Peyer's patch (tissue), 4 donors: ENCODE measurements around the gene OR2T4. TPM values are rescaled to one million over a fixed set of nuclear protein-coding genes. Genes with fewer than 3 reads are reported as not detected.

ENCODE experiments used
- DNase-seq, 3 donors: peaks; one replicate each; pipeline ENCODE4 v3.0.0-alpha.2; 2017 to 2019
- H3K27ac ChIP-seq, 4 donors: fragments of 200-600 bp; sonication (generic); one replicate each; pipeline ENCODE4 v1.5.1; 2016 to 2019
- H3K27me3 ChIP-seq, 2 donors: fragments of 200-600 bp; sonication (generic); one replicate each; pipeline ENCODE4 v1.5.1; 2019
- H3K36me3 ChIP-seq, 3 donors: fragments of 200-600 bp; sonication (generic); one replicate each; pipeline ENCODE4 v1.5.1; 2016 to 2019
- H3K4me1 ChIP-seq, 4 donors: fragments of 200-600 bp; sonication (generic); one replicate each; pipeline ENCODE4 v1.5.1; 2016 to 2019
- H3K4me3 ChIP-seq, 4 donors: fragments of 200-600 bp; sonication (generic); 1 replicate in 3 of 4; 2 replicates in 1 of 4; pipeline ENCODE4 v1.5.1; 2016 to 2019; ENCODE audit warnings: mild to moderate bottlenecking in 1 of 4
- H3K9me3 ChIP-seq, 4 donors: fragments of 200-600 bp; sonication (generic); one replicate each; pipeline ENCODE4 v1.5.1; 2016 to 2019; ENCODE audit warnings: mild to moderate bottlenecking in 1 of 4
- POLR2A ChIP-seq, 2 donors: fragments of 450-650 bp; IDR thresholded peaks; one replicate each; pipeline ENCODE4 v1.5.1; 2017; ENCODE audit warnings: antibody characterized with exemption in 2 of 2, mild to moderate bottlenecking in 2 of 2, moderate library complexity in 2 of 2
- total RNA-seq, 4 donors: library from RNA; depleted of rRNA; stranded (reverse); fragments of >200 nt; gene quantifications; one replicate each; pipeline ENCODE4 v1.1.0, GENCODE V29; 2016
- TF ChIP-seq, protein P1 (sequence below), 6 experiments: fragments of 450-650 bp in 4 of 6; fragments of 200-600 bp in 2 of 6; sonication (generic) in 1 of 6; IDR thresholded peaks; one replicate each; pipeline ENCODE4 v1.5.1; 2017 to 2019; ENCODE audit warnings: antibody characterized with exemption in 6 of 6, mild to moderate bottlenecking in 3 of 6, moderate library complexity in 1 of 6

OR2T4 gene
- total RNA-seq, 4 donors from 2014 or later: not detected

- H3K9me3 ChIP-seq: no peaks in the 10 kb centered on the region
- no peaks in the 10 kb centered on the region for H3K4me1 ChIP-seq
- no peak for TF ChIP-seq POLR2A (IDR thresholded peaks at IDR 0.05)
- TF ChIP-seq, protein P1, sequence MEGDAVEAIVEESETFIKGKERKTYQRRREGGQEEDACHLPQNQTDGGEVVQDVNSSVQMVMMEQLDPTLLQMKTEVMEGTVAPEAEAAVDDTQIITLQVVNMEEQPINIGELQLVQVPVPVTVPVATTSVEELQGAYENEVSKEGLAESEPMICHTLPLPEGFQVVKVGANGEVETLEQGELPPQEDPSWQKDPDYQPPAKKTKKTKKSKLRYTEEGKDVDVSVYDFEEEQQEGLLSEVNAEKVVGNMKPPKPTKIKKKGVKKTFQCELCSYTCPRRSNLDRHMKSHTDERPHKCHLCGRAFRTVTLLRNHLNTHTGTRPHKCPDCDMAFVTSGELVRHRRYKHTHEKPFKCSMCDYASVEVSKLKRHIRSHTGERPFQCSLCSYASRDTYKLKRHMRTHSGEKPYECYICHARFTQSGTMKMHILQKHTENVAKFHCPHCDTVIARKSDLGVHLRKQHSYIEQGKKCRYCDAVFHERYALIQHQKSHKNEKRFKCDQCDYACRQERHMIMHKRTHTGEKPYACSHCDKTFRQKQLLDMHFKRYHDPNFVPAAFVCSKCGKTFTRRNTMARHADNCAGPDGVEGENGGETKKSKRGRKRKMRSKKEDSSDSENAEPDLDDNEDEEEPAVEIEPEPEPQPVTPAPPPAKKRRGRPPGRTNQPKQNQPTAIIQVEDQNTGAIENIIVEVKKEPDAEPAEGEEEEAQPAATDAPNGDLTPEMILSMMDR (IDR thresholded peaks at IDR 0.05): no peak
- DNase-seq: no peak
- no peak overlapping the region for H3K27ac ChIP-seq
- no peak overlapping the region for H3K4me3 ChIP-seq
- no peaks in the 10 kb centered on the region for H3K27me3 ChIP-seq
- H3K36me3 ChIP-seq: no peaks in the 10 kb centered on the region
These were observed 45.5 kb downstream of the OR2T4 start for GRCh38 chr1:248406721-248407692.

Other genes starting within 250 kb of the OR2T4 start
- not detected for gene OR2M5, start 216.5 kb upstream of the OR2T4 start, total RNA-seq
- gene OR2M2, start 186.8 kb upstream of the OR2T4 start, total RNA-seq: not detected
- not detected for gene OR2M3, start 164.4 kb upstream of the OR2T4 start, total RNA-seq
- gene OR2M4, start 130.2 kb upstream of the OR2T4 start, total RNA-seq: not detected
- not detected for gene OR2T33, start 83.7 kb upstream of the OR2T4 start, total RNA-seq
- gene OR2T12, start 58.2 kb upstream of the OR2T4 start, total RNA-seq: not detected
- not detected for gene OR2M7, start 37.1 kb upstream of the OR2T4 start, total RNA-seq
- gene OR14C36, start 12.9 kb upstream of the OR2T4 start, total RNA-seq: not detected
- not detected for gene OR2T6, start 14.1 kb downstream of the OR2T4 start, total RNA-seq
- not detected for gene OR2T1, start 41.4 kb downstream of the OR2T4 start, total RNA-seq
- not detected for gene OR2T2, start 84.0 kb downstream of the OR2T4 start, total RNA-seq
- gene OR2T3, start 111.7 kb downstream of the OR2T4 start, total RNA-seq: not detected
- gene OR2T5, start 126.9 kb downstream of the OR2T4 start, total RNA-seq: not detected
- not detected for gene OR2G6, start 146.4 kb downstream of the OR2T4 start, total RNA-seq
- gene OR2T29, start 201.1 kb downstream of the OR2T4 start, total RNA-seq: not detected
- gene OR2T34, start 213.1 kb downstream of the OR2T4 start, total RNA-seq: not detected
- not detected for gene OR2T10, start 236.0 kb downstream of the OR2T4 start, total RNA-seq